ENCODE measurements around the gene MARK3. TPM values are rescaled to one million over a fixed set of nuclear protein-coding genes. Genes with fewer than 3 reads are reported as not detected.

Gene MARK3
- polyA plus RNA-seq, 5 donors: 102 to 128 (median 108) TPM

DNA sequence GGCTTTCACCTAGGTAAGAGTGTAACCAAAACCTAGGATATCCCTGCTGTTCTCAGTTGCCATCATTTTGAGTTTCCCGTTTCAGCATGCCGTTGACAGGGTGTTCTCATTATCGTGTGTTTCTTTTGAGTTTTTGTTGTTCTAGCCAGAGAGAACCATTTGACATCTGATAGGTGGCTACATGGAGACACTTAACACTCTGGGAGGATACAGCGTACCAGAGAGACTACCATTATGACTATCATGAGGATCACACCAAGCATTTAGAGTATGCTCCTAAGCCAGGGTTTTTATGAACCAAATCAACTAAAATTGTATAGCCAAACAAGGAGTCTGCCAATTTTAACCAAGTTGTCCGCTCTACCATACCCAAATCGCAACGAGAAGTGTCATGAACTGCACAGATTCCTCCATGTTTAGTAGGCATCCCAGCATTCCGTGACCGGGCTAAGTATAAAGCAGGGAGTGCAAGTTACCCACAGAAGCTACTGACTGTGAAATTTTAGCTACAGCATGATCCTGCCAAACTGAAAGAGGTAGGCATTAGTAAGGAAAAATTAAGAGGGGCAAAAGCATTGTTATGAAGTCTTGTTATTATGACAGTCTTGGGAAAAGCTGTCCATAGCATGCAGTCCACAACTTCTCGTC lies 48.8 kb downstream of the MARK3 start:
- DNase-seq: no peak

DNA sequence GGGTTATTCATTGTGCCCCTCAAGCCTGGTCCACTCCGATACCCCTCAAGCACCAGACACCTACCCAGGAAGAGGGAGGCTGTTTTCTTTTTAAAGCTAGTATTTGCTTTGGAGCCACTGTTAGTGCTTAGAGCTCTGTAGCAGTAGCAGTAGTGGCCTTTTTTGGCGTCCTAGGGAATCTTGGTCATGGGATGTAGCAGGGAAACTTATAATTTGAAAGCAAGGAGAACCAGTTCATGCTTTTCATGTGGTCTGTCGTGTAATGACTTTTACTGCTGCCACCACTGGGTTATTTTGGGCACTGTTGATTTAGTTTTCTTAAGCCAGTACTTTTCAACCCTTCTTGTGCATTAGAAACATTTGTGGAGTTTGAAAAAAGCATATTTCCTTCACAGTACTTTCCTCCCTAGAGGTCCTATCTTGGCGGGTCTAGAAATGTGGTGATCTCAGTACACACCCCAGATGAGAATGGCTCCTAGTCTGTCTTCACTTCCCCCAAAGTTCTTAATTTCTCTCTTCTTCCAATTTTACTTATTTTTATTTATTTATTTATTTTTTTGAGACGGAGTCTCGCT lies 49.7 kb downstream of the MARK3 start:
- no peak for DNase-seq

DNA sequence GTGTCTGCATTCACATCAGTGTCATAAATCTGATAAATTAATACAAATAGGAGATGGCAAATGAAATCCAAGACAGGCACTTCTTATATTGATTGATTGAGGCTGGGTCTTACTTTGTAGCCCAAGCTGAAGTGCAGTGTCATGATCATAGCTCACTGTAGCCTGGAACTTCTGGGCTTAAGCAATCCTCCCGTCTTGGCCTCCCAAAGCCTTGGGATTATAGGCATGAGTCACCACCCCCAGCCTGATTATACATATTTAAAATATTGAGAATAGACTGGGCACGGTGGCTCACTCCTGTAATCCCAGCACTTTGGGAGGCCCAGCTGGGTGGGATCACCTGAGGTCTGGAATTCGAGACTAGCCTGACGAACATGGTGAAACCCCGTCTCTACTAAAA lies 51.3 kb downstream of the MARK3 start:
- no peak for DNase-seq

DNA sequence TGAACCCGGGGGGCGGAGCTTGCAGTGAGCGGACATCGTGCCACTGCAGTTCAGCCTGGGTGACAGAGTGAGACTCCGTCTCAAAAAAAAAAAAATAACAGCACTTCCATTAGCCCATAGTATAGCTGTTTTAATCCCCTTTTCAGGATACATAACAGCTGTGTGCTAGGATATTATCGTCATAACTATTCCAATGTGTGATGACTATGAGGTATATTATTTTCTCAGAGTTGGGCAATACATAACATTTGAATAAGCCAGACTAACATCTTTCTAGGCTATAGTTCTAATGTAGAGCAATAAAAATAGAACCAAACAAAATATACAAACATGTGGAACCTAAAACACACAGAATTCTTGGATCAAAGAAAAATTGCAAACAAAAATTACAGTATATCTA lies 57.1 kb downstream of the MARK3 start:
- no peak for DNase-seq

DNA sequence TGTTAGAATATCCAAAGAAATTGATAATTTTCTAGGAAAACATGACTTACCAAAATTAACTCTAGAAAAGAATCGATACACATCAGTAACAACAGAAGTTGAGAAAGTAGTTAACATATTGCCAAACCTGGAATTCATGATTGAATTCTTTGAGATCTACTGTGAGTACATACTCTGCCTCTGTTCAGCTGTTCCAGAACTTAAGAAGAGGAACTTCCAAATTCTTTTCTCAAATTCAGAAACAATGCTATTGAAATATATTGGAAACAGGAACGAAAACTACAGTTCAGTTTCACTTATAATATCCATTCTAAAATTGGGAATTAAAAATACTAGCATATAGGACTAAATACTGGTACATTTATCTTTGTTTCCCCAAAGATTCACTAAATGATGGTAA lies 57.9 kb downstream of the MARK3 start:
- no peak for DNase-seq

DNA sequence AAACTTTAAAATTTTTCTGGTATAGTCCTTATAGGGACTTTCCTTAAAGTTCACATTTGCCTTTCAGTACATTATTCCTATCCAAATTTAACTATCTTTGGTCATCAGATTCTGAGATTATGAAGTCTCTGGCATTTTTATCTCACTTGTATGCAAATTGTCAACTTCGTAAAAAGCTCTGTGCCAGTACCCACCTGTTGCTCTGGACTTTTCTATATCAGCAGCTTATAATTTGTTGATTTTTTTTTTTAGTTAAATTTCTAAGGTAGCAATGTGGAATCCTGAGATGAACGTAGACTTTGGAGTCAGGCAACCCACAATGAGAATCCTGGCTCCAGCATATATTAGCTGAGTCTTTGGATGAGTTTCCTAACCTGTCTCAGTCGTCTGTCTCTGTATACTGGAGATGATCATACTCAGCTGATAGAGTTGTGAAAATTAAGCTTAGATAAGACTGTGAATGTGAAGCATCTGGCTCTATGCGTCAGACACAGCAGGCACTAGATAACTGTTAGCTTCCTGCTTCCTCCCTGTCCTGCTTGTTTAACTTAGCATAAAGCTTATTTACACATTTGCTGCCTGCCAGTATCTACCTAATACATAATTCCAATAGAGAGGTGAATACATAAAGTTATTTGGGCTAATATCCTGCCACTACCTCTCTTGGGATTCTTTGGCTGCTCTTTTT lies 59.8 kb downstream of the MARK3 start:
- no peak for DNase-seq

DNA sequence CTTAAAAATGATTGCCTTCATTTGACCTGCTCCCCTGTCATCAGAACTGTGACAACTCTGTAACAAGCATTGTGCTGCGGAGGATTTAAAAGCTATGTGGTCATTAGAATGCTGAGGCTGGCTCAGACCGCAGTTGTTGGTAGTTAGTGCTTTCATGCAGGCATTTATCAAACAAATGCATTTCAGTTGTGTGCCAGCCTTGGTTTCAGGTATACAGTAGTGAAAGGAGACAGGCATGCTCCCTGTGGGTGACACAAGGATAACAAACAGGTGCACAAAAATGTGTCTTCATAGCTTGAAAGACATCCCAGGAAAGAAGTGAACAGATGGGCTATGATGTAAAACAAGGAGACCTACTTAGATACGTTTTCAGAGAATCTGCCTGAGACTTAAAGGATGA lies 60.6 kb downstream of the MARK3 start:
- DNase-seq: no peak

DNA sequence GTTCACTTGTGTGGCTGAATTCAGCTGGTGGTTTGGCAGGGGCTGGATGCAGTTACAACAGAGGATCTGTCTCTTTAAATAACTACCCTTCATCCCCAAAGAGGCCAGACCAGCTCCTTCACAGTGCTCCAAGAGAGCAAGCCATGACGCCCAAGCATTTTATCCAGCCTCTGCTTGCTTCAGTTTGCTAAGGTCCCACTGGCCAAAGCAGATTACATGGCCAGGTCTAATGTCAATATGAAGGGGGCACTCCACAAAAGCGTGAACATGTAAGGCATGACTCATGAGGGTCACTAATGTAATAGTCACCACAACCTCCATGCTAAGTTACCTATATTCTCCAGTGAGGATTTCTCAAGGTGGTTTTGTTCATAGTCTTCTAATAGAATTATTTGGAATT lies 62.9 kb downstream of the MARK3 start:
- DNase-seq: no peak

DNA sequence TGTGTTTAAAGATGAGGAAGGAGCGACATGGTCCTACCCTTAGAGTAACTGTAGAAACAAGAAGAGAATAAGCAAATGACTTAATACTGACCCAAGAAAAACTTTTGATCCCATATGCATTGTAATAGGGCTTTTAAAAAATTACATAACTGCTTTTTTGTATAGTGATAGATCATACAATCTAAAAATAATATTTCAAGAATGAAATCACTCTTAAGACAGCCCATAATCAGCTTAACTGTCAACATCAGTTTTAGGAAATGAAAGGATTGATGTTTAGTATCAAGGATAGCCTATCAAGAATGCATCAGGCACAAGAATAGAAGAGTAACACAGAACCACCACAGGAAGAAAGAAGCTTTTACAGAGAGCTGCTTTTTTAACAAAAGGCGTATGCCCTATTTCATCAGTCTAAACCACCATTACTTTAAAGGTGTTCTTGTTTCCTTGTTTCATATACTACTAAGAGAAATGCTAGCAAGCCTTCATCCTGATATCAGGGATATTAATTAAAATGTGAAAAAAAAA lies 64.5 kb downstream of the MARK3 start:
- DNase-seq: no peak

DNA sequence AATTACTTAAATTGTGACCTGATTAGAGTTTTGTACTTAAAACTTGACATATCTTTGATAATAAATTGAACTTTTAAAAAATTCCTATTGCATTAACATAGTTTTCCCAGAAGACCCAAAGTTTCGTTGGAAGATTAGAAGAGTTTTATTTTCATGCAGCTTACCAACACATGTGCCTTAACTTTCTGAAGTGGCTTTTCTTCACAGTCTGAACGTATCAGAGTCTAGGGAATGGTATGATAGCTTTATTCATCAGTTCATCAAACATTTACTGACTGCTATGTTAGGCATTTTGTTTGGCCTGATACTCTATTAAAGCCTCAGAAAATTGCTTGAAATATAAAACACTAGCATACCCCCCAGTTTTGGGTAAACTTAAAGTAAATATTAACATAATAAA lies 65.2 kb downstream of the MARK3 start:
- peak; percentile 28 to 48 for DNase-seq

DNA sequence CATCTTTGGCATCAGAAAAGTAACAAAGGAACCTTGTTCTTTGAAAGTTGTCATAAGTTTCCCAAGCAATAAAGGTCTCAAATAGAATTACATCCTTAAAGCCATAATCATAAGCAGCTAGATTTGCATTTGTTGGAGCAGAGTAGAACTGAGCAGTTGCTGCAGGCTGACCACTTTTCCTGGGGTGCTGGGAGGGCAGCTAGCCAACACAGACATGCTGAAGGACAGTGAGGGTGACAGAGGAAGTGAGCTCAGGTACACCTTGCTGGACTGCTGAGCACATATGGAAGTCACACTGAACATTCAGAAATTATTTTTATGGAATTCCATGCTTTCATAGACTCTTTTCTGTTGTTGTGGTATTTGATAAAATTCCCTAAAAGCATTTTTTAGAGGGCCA lies 66.2 kb downstream of the MARK3 start:
- no peak for DNase-seq

DNA sequence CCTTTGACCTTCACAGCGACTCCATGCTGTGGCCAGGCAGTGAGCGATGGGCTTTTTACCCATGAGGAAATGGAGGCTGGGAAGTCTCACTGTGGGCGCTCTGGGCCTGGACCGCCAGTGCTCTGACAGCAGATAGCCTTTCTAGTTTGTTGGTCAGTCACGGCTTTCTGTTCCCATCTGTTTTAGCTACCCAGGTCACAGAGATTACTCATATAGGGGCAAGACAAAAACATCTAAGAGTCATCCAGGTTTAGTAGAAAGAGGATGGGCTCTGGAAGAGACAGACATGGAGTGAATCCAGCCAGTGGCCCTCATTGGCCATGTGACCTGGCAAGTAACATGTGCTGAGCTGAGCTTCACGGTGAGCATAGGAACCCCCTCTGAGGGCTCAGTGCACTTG lies 68.6 kb downstream of the MARK3 start:
- no peak for DNase-seq

DNA sequence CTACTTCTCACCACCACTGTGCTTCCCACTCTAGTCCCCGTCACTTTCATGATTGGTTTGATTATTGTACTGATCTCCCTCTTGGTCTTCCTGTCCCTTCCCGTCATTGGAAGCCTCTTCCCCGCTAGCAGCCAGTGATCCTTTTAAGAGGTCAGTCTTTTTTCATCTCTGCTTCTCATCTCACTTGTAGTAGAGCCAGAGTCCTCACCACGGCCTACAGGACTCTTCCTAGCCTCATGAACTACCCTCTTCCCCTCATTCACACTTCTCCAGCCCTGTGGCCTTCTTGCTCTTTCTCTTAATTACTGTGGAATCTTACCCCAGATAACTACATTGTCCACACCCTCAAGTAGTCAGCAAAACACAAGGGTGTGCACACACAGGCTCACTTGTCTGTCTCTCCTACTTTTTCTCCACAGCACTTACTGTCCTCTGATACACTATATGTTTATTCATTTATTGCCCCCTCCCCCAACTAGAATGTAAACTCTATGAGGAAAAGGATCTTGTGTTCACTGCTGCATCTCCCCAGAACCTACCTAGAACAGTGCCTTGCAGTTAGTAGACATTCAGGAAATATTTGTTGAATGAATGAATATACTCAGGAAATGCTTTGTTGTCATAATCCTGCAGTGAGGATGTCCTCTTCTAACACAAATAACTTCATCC lies 71.1 kb downstream of the MARK3 start:
- DNase-seq: no peak

DNA sequence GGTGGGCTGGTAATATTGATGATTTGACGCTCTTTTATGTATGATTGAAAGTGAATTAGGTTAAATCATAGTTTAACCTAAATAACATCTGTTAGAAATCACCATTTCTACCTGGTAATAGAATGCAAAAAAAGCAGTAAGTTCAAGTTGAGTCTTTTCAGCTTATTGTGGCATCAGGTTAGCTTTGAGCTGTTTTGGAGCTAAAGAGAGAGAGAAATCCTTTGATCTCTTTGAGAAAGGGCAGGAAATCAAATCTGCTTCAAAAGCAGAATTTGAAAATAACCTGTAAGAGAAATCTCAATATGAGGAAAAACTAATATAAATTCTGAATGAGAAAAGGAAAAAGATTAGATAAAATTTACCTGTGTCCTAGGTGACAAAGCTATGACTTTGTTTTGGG lies 75.2 kb downstream of the MARK3 start:
- no peak for DNase-seq

DNA sequence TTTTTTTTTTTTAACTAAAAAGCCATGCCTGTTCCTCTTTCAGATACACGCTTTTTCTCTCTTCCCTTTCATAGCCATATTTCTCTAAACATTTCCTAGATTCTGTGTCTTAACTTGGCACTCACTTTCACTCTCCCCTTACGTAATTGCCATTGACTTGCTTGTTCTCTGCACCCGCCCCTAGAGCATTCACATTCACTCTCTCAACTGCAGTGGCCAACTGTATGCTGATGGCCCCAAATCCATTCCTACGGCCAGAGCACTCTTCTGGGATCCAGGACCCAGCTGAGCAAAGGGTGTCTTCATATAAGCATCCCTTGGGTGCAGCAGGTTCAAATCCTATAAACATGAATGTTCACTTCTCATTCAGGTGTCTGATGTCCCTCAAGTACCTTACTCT lies 77.9 kb downstream of the MARK3 start:
- DNase-seq: no peak

DNA sequence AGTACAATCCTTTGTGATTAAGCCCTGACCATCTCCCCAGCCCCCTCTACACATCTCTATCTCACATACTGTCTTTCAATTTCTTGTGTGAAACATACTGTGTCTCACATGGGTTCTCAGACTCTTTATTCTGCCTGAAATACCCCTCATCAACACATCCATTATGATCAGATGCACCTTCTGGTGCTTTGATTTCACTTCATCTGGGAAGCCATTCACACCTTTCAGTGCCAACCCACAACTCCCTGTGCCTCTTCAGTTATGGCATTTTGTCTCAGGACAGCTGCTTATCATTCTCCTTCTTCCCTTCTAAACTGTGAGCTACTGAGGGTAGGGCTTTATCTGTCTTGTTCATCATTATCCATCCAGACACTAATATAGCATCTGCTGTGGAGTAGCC lies 78.6 kb downstream of the MARK3 start:
- DNase-seq: no peak

DNA sequence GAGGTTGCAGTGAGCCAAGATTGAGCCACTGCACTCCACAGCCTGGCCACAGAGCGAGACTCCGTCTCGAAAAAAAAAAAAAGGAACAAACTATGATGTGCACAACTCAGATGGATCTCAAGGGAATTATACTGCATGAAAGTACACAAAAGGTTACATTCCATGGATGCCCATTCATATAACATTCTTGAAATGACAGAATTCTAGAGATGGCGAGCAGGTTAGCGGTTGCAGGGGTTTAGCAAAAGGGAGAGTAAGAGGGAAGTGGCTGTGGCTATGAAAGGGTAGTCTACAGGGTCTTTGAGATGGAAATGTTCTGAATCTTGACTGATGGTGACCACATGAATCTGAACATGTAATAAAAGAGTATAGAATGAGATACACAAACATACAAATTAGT lies 87.7 kb downstream of the MARK3 start:
- no peak for DNase-seq

DNA sequence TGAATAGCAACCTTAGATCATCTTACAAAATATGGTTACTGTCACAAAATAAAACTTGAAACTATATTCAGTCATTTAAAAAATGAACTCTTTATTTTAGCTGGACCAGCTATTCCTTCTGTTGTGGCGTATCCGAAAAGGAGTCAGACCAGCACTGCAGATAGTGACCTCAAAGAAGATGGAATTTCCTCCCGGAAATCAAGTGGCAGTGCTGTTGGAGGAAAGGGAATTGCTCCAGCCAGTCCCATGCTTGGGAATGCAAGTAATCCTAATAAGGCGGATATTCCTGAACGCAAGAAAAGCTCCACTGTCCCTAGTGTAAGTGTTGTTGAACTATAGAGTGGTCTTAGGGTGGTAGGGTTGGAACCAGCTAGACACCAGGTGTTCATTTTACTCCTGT lies 89.7 kb downstream of the MARK3 start:
- no peak for DNase-seq

DNA sequence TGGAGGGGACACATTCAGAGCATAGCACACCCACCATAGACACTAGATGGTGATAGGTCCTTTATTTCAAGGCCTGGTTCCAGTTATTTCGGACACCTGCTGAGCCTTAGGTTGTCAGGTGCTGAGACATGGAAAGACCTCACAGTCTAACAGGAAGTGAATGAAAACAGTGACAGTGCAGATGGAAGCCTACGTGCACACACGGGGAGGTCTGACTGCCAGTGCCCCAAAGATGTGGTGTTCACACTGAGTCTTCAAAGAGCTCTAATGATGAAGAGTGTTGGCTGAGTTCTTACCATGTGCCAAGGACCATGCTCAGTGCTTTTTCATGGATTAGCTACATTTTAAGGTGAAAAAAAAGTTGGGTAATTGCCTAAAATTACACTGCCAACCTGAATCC lies 90.8 kb downstream of the MARK3 start:
- DNase-seq: no peak

DNA sequence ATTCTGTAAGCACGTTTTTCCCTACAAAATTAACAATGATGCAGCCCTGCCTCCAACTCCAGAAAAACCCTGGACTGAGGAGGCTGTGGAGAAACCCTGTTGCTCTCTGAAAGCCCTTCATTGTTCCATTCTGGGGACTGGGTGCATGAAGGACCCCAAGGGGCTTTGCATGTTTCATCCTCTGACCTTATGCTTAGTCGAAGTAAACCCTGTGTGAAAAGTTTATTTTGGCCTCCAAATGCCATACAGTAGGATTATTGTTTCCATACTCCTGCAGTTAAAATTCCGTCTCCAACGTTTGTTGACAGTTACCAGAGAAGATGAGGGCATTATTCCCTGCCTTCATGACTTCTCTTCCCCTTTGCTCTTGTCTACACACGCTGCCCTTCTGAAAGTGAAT lies 91.4 kb downstream of the MARK3 start:
- DNase-seq: no peak

DNA sequence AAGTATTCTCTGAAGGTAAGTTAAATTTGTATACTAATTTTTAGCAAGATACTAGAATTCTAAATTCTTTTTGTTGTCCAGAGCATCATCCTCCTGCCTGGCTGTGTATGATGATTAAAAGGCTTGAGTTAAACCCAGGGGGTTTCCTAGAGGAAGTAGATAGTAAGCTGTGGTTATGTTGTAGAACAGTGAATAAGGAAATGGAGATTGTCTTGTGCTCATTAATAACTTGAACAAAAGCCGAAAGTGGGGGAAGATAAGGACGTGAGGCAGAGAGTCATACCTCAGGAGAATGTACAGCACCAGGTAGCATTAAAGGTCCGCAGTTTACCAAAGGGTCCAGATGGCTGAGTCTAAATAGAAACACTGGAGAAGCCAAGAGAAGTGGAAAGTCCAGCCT lies 95.4 kb downstream of the MARK3 start:
- DNase-seq: no peak

DNA sequence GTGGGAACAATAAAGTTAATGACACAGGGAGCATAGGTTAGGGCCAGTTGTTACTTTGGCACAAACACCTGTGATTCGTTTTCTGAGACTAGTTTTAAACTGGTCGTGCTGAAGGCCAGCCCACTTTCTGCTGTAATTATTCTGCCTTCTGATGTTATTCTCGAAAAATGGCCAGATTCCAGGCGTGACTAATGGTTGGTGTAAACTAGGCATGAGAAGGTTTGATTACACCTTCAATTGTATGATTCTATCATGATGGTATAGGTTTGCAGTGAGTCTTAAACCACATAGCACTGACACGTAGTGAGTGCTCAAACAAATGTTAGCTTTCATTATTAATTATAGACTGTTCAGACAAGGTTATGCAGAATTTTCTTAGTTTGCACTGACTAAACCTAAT lies 98.4 kb downstream of the MARK3 start:
- DNase-seq: no peak

DNA sequence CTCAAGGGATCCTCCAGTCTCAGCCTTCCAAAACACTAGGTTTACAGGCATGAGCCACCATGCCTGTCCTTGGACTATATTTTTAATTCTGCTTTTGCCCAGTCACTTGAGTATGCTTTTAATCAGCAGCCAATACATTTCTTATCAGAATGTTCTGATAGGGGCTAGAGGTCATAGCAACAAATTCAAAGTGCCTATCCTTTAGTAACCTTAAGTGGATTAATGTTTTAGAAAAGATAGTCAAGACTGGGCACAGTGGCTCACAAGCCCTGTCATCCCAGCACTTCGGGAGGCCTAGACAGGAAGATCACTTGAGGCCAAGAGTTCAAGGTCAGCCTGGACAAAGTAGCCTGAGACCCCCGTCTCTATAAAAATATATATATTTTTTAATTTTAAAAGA lies 100.3 kb downstream of the MARK3 start:
- DNase-seq: no peak

All from right lung (tissue), 5 donors.